PC-9 (cell line): ENCODE measurements around the gene SEC31B. TPM values are rescaled to one million over a fixed set of nuclear protein-coding genes. Genes with fewer than 3 reads are reported as not detected.

Experiments
- BruUV-seq: library from RNA; stranded (reverse); fragments of 400-500 nt; replicated peaks from 2 replicates; lab custom pipeline; 2021; lab: Mats Ljungman, UMichigan
- CTCF ChIA-PET: fragments of 300-600 bp; sonication (Branson Sonifier 250); formaldehyde crosslinking; loops from one replicate; lab custom pipeline; 2022; ENCODE audit warnings: antibody characterized with exemption; lab: Charles Lee
- POLR2A ChIA-PET: fragments of 300-600 bp; sonication (Branson Sonifier 250); formaldehyde crosslinking; loops from one replicate; lab custom pipeline; 2022; ENCODE audit warnings: antibody characterized with exemption; ENCODE audit not compliant: unreplicated experiment; lab: Charles Lee
- DNase-seq, 2 experiments: peaks; one replicate each; pipeline versions ENCODE4 v3.0.0 to v3.0.0-alpha.2; 2015 to 2022; ENCODE audit warnings: mixed read lengths in 1 of 2
- H2AFZ ChIP-seq: fragments of 200-600 bp; sonication (generic); 2 replicates; pipeline ENCODE4 v1.8.1; 2017; ENCODE audit warnings: antibody characterized with exemption
- H3F3A ChIP-seq: fragments of 200-600 bp; sonication (generic); 2 replicates; pipeline ENCODE4 v1.8.1; 2017; ENCODE audit warnings: antibody characterized with exemption, mild to moderate bottlenecking, low read depth; ENCODE audit not compliant: insufficient read depth
- H3K27ac ChIP-seq: fragments of 200-600 bp; sonication (generic); 2 replicates; pipeline ENCODE4 v1.6.1; 2016; ENCODE audit warnings: mixed run types
- H3K27me3 ChIP-seq: fragments of 200-600 bp; sonication (generic); 2 replicates; pipeline ENCODE4 v1.6.1; 2016; ENCODE audit warnings: low read depth, mixed run types; ENCODE audit not compliant: insufficient read depth
- H3K36me3 ChIP-seq: fragments of 200-600 bp; sonication (generic); 2 replicates; pipeline ENCODE4 v1.6.1; 2016; ENCODE audit warnings: low read depth, mixed run types
- H3K4me1 ChIP-seq: fragments of 200-600 bp; sonication (generic); replicated peaks from 2 replicates; pipeline ENCODE4 v1.6.1; 2016; ENCODE audit warnings: mixed run types; ENCODE audit not compliant: insufficient read depth
- H3K4me2 ChIP-seq: fragments of 200-600 bp; sonication (generic); 2 replicates; pipeline ENCODE4 v1.6.1; 2017; ENCODE audit warnings: mixed run types
- H3K4me3 ChIP-seq: fragments of 200-600 bp; sonication (generic); 2 replicates; pipeline ENCODE4 v1.6.1; 2016; ENCODE audit warnings: mixed run types
- H3K79me2 ChIP-seq: fragments of 200-600 bp; sonication (generic); 2 replicates; pipeline ENCODE4 v1.6.1; 2017; ENCODE audit warnings: low read depth, mixed run types
- H3K9me2 ChIP-seq: fragments of 200-600 bp; sonication (generic); 2 replicates; pipeline ENCODE4 v1.8.1; 2017; ENCODE audit warnings: mild to moderate bottlenecking; ENCODE audit not compliant: insufficient read depth
- H3K9me3 ChIP-seq: fragments of 200-600 bp; sonication (generic); 2 replicates; pipeline ENCODE4 v1.8.1; 2016; ENCODE audit warnings: low read depth; ENCODE audit not compliant: insufficient read depth
- H4K20me1 ChIP-seq: fragments of 200-600 bp; sonication (generic); 2 replicates; pipeline ENCODE4 v1.8.1; 2017; ENCODE audit not compliant: insufficient read depth
- CTCF ChIP-seq: fragments of 200-600 bp; sonication (generic); conservative IDR thresholded peaks from 2 replicates; pipeline ENCODE4 v1.6.1; 2017; ENCODE audit warnings: mixed run types, antibody characterized with exemption, mild to moderate bottlenecking, moderate library complexity
- EZH2 ChIP-seq: fragments of 200-600 bp; sonication (generic); IDR thresholded peaks from 2 replicates; pipeline ENCODE4 v1.8.0; 2017; ENCODE audit warnings: antibody characterized with exemption, low read depth
- intact Hi-C: fragments of 100-400 bp; cut with micrococcal nuclease; formaldehyde crosslinking; loops from one replicate; pipeline ENCODE4 v1.10.0; 2022; ENCODE audit not compliant: unreplicated experiment
- total RNA-seq: library from RNA; stranded (reverse); gene quantifications from 2 replicates; pipeline ENCODE4 v1.2.3, GENCODE V29; 2021

Gene SEC31B
- total RNA-seq, 1 experiment from 2014 or later: 7.4 TPM

DNA sequence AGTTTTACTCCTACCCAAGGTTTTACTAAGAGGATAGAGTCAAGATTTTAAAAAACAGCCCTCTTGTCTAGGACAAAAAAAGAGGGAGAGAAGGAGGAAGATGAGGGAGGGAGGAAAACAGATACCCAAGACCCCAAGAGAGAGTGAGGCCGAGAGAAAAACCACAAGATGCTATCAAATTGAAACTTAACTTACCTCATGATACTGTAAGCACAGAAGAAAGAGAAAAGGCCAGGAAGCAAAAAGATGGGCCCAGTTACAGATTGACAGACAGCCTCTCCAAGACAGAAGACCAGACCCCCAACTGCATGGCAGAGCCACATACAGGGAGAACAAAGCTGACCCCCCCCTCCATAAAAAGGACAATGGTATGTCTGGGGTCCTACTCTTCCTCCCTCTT, 11.4 kb downstream of the SEC31B start:
- H3K36me3 ChIP-seq: no peaks in the 10 kb centered on the region
- H3K27ac ChIP-seq: no peak overlapping the region
- no peaks in the 10 kb centered on the region for H3K9me3 ChIP-seq
- H3K79me2 ChIP-seq: no peaks in the 10 kb centered on the region
- H4K20me1 ChIP-seq: no peaks in the 10 kb centered on the region
- no peak overlapping the region for H3K4me2 ChIP-seq
- no peaks in the 10 kb centered on the region for H3F3A ChIP-seq
- BruUV-seq: no TSS peak
- TF ChIP-seq EZH2 (no peak), CTCF (no peak)
- peaks cover 16% of the 10 kb centered on the region for H3K4me1 ChIP-seq
- intact Hi-C loops: loop anchor here (1.0 to 2.0 kb wide), 2 partner anchors 75 to 169 kb away; no protein-coding TSS in a partner anchor
- H2AFZ ChIP-seq: no peak overlapping the region
- DNase-seq: no peak
- no peak overlapping the region for H3K4me3 ChIP-seq
- POLR2A ChIA-PET: no interaction called here
- CTCF ChIA-PET: interaction anchor here (0.8 to 1.3 kb wide), 4 partner anchors 10 to 602 kb away, joined by 3 to 9 read pairs (median 4); no protein-coding TSS in a partner anchor
- no peaks in the 10 kb centered on the region for H3K27me3 ChIP-seq
- no peaks in the 10 kb centered on the region for H3K9me2 ChIP-seq

- no peak for DNase-seq
- no TSS peak for BruUV-seq
- H3K79me2 ChIP-seq: no peaks in the 10 kb centered on the region
- H3K9me2 ChIP-seq: no peaks in the 10 kb centered on the region
- ChIA-PET POLR2A (no interaction called here), CTCF (no interaction called here)
- H3F3A ChIP-seq: no peaks in the 10 kb centered on the region
- no peaks in the 10 kb centered on the region for H3K27me3 ChIP-seq
- no peaks in the 10 kb centered on the region for H3K36me3 ChIP-seq
- no peaks in the 10 kb centered on the region for H4K20me1 ChIP-seq
- no peak overlapping the region for H2AFZ ChIP-seq
- H3K4me3 ChIP-seq: no peak overlapping the region
- H3K9me3 ChIP-seq: no peaks in the 10 kb centered on the region
- H3K4me1 ChIP-seq: peaks cover 16% of the 10 kb centered on the region
- intact Hi-C loops: no loop called here
- H3K27ac ChIP-seq: no peak overlapping the region
- no peak overlapping the region for H3K4me2 ChIP-seq
- TF ChIP-seq CTCF (no peak), EZH2 (no peak)
Measured at GRCh38 chr10:100507357-100507732, 12.3 kb downstream of the SEC31B start.

- Histone ChIP-seq H3K4me1 (peaks cover 16% of the 10 kb centered on the region), H3K79me2 (no peaks in the 10 kb centered on the region), H3K27me3 (no peaks in the 10 kb centered on the region), H3K9me3 (no peaks in the 10 kb centered on the region), H3K36me3 (no peaks in the 10 kb centered on the region), H3K9me2 (no peaks in the 10 kb centered on the region), H3K4me2 (no peak overlapping the region), H3K4me3 (no peak overlapping the region), H4K20me1 (no peaks in the 10 kb centered on the region), H3F3A (no peaks in the 10 kb centered on the region), H2AFZ (no peak overlapping the region), H3K27ac (no peak overlapping the region)
- CTCF ChIA-PET: no interaction called here
- TF ChIP-seq EZH2: no peak
- no peak for TF ChIP-seq CTCF
- intact Hi-C loops: no loop called here
- BruUV-seq: no TSS peak
- POLR2A ChIA-PET: no interaction called here
- DNase-seq: no peak
Measured at GRCh38 chr10:100506596-100507356, 12.9 kb downstream of the SEC31B start.
